Measurements from ENCODE around the gene HYAL1. TPM values are rescaled to one million over a fixed set of nuclear protein-coding genes. Genes with fewer than 3 reads are reported as not detected.

HYAL1 gene
- polyA plus RNA-seq, 2 of the 4 experiments (the other 2 are of a cell fraction): 0.62 to 1.1 TPM

DNA sequence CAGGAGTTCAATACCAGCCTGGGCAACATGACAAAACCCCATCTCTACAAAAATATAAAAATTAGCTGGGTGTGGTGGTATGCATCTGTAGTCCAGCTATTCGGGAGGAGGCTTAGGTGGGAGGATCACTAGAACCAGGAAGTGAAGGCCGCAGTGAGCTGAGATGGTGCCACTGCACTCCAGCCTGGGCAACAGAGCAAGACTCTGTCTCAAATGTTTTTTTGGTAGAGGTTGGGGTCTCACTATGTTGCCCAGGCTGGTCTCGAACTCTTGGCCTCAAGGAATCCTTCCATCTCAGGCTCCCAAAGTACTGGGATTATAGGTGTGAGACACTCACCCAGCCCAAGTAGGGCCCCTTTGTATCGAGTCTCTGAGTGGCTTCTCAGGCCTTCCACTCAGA, 9.3 kb downstream of the HYAL1 start (continued):
- TF ChIP-seq, protein P1, sequence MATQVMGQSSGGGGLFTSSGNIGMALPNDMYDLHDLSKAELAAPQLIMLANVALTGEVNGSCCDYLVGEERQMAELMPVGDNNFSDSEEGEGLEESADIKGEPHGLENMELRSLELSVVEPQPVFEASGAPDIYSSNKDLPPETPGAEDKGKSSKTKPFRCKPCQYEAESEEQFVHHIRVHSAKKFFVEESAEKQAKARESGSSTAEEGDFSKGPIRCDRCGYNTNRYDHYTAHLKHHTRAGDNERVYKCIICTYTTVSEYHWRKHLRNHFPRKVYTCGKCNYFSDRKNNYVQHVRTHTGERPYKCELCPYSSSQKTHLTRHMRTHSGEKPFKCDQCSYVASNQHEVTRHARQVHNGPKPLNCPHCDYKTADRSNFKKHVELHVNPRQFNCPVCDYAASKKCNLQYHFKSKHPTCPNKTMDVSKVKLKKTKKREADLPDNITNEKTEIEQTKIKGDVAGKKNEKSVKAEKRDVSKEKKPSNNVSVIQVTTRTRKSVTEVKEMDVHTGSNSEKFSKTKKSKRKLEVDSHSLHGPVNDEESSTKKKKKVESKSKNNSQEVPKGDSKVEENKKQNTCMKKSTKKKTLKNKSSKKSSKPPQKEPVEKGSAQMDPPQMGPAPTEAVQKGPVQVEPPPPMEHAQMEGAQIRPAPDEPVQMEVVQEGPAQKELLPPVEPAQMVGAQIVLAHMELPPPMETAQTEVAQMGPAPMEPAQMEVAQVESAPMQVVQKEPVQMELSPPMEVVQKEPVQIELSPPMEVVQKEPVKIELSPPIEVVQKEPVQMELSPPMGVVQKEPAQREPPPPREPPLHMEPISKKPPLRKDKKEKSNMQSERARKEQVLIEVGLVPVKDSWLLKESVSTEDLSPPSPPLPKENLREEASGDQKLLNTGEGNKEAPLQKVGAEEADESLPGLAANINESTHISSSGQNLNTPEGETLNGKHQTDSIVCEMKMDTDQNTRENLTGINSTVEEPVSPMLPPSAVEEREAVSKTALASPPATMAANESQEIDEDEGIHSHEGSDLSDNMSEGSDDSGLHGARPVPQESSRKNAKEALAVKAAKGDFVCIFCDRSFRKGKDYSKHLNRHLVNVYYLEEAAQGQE (IDR thresholded peaks at IDR 0.05): no peak
- TF ChIP-seq RAD21 (conservative IDR thresholded peaks at IDR 0.05 in 1 of 2, IDR thresholded peaks at IDR 0.05 in 1 of 2) (no peak), KDM5A (IDR thresholded peaks at IDR 0.05) (no peak), HEYL (CRISPR knock-in tag; IDR thresholded peaks at IDR 0.05) (no peak)
- TF ChIP-seq, protein P2, sequence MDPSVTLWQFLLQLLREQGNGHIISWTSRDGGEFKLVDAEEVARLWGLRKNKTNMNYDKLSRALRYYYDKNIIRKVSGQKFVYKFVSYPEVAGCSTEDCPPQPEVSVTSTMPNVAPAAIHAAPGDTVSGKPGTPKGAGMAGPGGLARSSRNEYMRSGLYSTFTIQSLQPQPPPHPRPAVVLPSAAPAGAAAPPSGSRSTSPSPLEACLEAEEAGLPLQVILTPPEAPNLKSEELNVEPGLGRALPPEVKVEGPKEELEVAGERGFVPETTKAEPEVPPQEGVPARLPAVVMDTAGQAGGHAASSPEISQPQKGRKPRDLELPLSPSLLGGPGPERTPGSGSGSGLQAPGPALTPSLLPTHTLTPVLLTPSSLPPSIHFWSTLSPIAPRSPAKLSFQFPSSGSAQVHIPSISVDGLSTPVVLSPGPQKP (IDR thresholded peaks at IDR 0.05; ENCODE audit: low read depth, low read length): no peak
- TF ChIP-seq, protein P3, sequence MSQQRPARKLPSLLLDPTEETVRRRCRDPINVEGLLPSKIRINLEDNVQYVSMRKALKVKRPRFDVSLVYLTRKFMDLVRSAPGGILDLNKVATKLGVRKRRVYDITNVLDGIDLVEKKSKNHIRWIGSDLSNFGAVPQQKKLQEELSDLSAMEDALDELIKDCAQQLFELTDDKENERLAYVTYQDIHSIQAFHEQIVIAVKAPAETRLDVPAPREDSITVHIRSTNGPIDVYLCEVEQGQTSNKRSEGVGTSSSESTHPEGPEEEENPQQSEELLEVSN (IDR thresholded peaks at IDR 0.05; ENCODE audit: borderline replicate concordance, low read depth): no peak
- TF ChIP-seq, protein P4, sequence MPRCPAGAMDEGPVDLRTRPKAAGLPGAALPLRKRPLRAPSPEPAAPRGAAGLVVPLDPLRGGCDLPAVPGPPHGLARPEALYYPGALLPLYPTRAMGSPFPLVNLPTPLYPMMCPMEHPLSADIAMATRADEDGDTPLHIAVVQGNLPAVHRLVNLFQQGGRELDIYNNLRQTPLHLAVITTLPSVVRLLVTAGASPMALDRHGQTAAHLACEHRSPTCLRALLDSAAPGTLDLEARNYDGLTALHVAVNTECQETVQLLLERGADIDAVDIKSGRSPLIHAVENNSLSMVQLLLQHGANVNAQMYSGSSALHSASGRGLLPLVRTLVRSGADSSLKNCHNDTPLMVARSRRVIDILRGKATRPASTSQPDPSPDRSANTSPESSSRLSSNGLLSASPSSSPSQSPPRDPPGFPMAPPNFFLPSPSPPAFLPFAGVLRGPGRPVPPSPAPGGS (IDR thresholded peaks at IDR 0.05): no peak

DNA sequence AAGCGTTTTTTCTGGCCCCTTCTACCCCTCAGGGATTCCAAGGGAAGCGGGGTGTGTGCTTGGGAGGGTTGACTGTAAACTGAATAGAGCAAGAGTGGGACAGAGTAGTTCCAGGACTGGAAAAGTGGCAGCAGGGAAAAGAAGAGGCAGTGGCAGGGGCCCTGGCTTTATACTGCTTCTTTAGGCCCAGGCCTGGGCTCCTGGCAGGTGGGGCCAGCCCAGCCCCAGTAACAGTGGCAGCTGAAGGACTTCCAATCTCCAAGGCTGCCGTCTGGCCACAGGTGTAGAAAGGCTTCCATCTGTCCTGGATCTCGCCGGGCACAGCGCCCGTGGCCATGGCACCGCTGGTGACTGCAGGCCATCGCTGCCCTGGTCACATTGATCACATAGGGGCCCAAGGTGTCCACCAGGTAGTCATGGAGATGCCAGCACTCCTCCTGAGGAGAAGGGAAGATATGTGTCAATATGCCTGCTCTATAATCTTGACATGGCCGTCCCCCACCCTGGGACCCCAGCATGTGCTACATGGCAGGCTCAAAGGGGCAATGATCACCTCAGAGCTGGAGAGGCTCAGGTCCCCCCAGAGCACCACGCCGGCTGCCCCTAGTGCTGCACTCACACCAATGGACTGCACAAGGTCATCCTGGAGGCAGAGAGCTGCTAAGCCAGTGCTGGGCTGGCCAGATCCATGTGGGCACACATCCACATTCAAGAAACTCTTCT, 10.1 kb downstream of the HYAL1 start:
- H3K4me3 ChIP-seq: peak overlapping the region; percentile 87; the same call in 2 of the 3 replicates
- 47% methylated on average over 5 of the region's 12 CpGs for WGBS (ENCODE audit: missing lambda C conversion rate)
- peak overlapping the region; percentile 87 for H3K4me2 ChIP-seq
- ChIA-PET CTCF (interaction anchor here (1.0 to 2.0 kb wide), 6 partner anchors 9 to 68 kb away, joined by 3 to 7 read pairs (median 4); no protein-coding TSS in a partner anchor), POLR2A (interaction anchor here (1.1 to 1.3 kb wide), 2 partner anchors 21 to 47 kb away, joined by 3 to 4 read pairs; no protein-coding TSS in a partner anchor)
- H3K27ac ChIP-seq: peak overlapping the region; percentile 79 to 89
- DNase-seq (ENCODE audit: low read depth in 1 of 2, low spot score in 1 of 2) (no peak), FAIRE-seq (no peak), ATAC-seq (no peak)
- TF ChIP-seq HOXB13 (CRISPR knock-in tag; IDR thresholded peaks at IDR 0.05; ENCODE audit: low read depth) (no peak), HOXB5 (CRISPR knock-in tag; IDR thresholded peaks at IDR 0.05) (no peak), NPAS2 (CRISPR knock-in tag; IDR thresholded peaks at IDR 0.05; ENCODE audit: borderline replicate concordance) (no peak), SMC3 (IDR thresholded peaks at IDR 0.05) (no peak), RARB (CRISPR knock-in tag; IDR thresholded peaks at IDR 0.05) (no peak), ZNF302 (CRISPR knock-in tag; IDR thresholded peaks at IDR 0.05) (no peak), FOXS1 (CRISPR knock-in tag; IDR thresholded peaks at IDR 0.05) (no peak), MAZ (IDR thresholded peaks at IDR 0.05; ENCODE audit: borderline replicate concordance, low read depth, low read length) (no peak), NFE2L2 (conservative IDR thresholded peaks at IDR 0.05; ENCODE audit: low read length) (no peak)
- TF ChIP-seq, protein P1 (IDR thresholded peaks at IDR 0.05): no peak
- TF ChIP-seq, protein P5, sequence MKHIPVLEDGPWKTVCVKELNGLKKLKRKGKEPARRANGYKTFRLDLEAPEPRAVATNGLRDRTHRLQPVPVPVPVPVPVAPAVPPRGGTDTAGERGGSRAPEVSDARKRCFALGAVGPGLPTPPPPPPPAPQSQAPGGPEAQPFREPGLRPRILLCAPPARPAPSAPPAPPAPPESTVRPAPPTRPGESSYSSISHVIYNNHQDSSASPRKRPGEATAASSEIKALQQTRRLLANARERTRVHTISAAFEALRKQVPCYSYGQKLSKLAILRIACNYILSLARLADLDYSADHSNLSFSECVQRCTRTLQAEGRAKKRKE (CRISPR knock-in tag; IDR thresholded peaks at IDR 0.05; ENCODE audit: low read depth): no peak
- TF ChIP-seq, protein P3 (IDR thresholded peaks at IDR 0.05; ENCODE audit: borderline replicate concordance, low read depth): no peak
- TF ChIP-seq, protein P6, sequence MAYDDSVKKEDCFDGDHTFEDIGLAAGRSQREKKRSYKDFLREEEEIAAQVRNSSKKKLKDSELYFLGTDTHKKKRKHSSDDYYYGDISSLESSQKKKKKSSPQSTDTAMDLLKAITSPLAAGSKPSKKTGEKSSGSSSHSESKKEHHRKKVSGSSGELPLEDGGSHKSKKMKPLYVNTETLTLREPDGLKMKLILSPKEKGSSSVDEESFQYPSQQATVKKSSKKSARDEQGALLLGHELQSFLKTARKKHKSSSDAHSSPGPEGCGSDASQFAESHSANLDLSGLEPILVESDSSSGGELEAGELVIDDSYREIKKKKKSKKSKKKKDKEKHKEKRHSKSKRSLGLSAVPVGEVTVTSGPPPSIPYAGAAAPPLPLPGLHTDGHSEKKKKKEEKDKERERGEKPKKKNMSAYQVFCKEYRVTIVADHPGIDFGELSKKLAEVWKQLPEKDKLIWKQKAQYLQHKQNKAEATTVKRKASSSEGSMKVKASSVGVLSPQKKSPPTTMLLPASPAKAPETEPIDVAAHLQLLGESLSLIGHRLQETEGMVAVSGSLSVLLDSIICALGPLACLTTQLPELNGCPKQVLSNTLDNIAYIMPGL (CRISPR knock-in tag; IDR thresholded peaks at IDR 0.05; ENCODE audit: borderline replicate concordance): no peak
- H3K4me1 ChIP-seq: peaks cover 17% of the 10 kb centered on the region; the same call in 2 of the 3 replicates
- no peaks in the 10 kb centered on the region for H3K9me3 ChIP-seq
